ENCODE data around the gene CUX1.

Gene CUX1

DNA sequence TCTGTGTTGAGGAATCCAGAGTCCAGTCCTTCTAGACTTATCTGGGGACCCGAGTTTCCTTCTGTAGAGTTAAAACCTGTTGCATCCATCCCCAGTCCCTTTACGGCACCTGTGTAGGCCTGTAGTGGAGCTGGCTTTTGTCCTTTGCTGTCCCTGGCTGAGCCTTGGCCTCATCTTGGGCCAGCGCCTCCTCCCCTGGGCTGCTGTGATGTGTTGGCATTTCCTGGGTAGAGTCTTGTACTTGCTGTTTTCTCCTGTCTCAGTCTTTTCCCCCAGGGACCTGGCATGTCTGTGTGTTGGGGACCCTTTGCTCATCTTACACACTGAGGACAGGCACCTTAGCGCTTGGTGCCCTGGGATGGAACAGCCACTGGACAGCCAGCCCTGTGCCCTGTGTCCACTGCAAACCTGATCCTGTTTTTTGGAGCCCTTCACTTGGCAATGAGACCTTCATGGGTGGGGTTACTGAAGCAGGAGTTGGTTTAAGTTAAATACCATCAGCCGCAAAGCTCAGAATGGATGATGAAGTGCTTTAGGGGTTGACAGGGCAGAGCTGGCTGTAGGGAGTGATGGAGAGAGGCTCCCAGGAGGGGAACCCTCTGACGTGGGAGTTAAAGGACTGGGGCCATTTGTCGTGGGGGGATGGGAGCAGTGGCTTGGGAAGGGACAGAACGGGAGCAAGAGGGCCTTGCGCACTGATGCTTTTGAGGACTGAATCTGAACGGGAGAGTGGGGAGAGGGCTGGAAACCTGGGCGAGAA is 50.9 kb downstream of the CUX1 start:
- TF ChIP-seq, protein P1, sequence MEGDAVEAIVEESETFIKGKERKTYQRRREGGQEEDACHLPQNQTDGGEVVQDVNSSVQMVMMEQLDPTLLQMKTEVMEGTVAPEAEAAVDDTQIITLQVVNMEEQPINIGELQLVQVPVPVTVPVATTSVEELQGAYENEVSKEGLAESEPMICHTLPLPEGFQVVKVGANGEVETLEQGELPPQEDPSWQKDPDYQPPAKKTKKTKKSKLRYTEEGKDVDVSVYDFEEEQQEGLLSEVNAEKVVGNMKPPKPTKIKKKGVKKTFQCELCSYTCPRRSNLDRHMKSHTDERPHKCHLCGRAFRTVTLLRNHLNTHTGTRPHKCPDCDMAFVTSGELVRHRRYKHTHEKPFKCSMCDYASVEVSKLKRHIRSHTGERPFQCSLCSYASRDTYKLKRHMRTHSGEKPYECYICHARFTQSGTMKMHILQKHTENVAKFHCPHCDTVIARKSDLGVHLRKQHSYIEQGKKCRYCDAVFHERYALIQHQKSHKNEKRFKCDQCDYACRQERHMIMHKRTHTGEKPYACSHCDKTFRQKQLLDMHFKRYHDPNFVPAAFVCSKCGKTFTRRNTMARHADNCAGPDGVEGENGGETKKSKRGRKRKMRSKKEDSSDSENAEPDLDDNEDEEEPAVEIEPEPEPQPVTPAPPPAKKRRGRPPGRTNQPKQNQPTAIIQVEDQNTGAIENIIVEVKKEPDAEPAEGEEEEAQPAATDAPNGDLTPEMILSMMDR (IDR thresholded peaks at IDR 0.05; ENCODE audit: borderline replicate concordance, insufficient read depth, low read depth, low read length): no peak
- no peak overlapping the region for H3K4me3 ChIP-seq (ENCODE audit: low read depth, low read length)

GRCh38 chr7:101869026-101869900 is 51.8 kb downstream of the CUX1 start:
- TF ChIP-seq, protein P1 (IDR thresholded peaks at IDR 0.05; ENCODE audit: borderline replicate concordance, insufficient read depth, low read depth, low read length): no peak
- H3K4me3 ChIP-seq (ENCODE audit: low read depth, low read length): no peak overlapping the region

GRCh38 chr7:101869901-101870290 is 52.5 kb downstream of the CUX1 start:
- TF ChIP-seq, protein P1 (IDR thresholded peaks at IDR 0.05; ENCODE audit: borderline replicate concordance, insufficient read depth, low read depth, low read length): no peak
- no peak overlapping the region for H3K4me3 ChIP-seq (ENCODE audit: low read depth, low read length)

GRCh38 chr7:101870361-101871062 is 53.1 kb downstream of the CUX1 start:
- H3K4me3 ChIP-seq (ENCODE audit: low read depth, low read length): no peak overlapping the region
- TF ChIP-seq, protein P1 (IDR thresholded peaks at IDR 0.05; ENCODE audit: borderline replicate concordance, insufficient read depth, low read depth, low read length): peak; percentile 54; the same call in 1 of the 2 replicates

- TF ChIP-seq, protein P1 (IDR thresholded peaks at IDR 0.05; ENCODE audit: borderline replicate concordance, insufficient read depth, low read depth, low read length): no peak
- no peak overlapping the region for H3K4me3 ChIP-seq (ENCODE audit: low read depth, low read length)
These were observed 53.9 kb downstream of the CUX1 start for GRCh38 chr7:101871351-101871750.

GRCh38 chr7:101874028-101874427 is 56.6 kb downstream of the CUX1 start:
- TF ChIP-seq, protein P1 (IDR thresholded peaks at IDR 0.05; ENCODE audit: borderline replicate concordance, insufficient read depth, low read depth, low read length): no peak
- H3K4me3 ChIP-seq (ENCODE audit: low read depth, low read length): no peak overlapping the region
